ENCODE data around the gene MRPL53.

Gene MRPL53

DNA sequence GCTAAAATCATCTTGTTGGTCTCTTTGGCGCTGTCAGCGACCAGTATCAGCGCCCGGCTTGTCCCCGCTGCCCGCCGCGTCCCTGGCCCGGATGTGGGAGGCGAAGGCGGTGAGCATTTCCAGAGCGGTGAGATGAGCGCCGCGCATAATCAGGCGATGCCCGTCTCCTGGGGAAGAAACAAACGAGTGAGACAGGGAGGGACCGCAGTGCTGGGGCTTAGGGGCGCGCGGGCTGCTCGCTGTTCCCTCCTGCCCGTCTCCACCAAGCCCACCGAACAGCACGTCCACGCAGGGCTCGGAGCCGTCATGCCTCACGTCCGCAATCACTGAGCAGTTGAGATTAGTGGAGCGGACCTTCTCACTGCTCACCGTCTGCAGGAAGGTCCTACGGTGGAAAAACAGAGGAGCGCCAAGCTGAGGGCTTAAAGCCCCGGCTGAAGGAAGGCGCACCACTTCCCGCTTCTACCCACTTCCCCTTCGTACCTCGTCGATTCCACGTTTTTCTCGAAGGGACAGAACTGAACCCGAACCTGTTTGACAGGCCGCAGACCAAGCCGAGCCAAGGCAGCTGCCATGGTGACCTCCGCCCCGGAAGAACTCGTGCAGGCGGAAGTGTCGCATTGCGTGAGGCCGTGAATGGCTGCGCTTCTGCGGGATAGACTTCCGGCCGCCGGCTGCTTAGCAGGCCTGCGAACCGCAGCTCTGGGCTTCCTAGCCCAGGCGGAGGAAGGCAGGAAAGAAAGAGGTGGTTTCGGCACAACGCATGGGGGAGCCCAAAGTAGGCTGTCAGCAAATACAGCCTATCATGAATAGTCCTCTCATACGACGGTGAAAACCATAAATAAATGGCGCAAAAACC, at the start of gene MRPL53:
TSS of gene MRPL53 (minus strand) at position 595 of the 859 bp plus-strand sequence. CDS start at position 575, 20 bp downstream.
- peak; percentile 99 for DNase-seq

DNA sequence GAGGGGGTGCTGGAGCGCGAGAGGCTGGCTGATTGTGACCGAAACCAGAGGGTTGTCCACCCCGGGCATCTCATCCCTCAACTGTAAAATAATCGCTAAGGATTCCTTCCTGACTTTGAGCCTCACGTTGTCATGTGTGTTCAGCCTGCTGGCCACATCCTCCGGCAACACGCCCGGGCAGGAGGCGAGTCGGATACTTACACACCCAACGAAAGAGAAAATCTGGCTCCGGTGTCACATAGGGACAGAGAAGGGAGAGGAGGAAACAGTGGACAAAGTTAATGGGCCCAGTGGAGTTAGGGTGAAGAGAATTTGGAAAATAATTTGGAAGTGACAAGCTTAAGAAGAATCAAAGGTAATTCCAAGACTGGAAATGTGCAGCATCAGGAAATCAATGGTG, 44.2 kb upstream of the MRPL53 start:
- no peak for DNase-seq

DNA sequence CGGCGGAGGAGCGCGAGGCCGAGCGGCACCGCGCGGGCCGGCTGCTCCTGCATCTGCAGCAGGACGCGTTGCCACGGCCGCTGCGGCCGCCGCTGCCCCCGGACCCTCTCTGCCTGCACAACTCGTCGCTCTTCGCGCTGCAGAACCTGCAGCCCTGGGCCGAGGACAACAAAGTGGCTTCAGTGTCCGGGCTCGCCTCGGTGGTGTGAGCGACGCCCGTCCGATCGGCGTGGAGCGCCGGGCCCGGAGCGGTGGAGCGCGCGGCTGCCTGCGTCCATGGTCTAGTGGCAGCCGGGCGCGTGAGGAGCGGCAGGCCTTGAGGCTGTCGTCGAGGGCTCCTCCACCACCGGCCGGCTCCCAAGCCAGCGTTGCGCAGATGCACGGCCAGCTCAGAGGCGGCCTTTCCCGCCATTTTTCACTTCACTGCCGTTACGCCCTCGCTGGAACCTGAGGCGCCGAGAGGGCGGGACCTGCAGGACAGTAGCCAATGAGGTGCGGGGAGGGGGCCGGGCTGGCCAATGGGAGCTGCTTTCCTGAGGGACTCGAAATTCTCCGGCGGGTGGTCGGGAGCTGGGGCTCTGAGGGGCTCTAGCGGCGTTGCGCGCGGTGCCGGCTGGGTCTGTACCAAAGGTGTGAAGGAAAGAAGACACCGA, 43.6 kb upstream of the MRPL53 start:
- peak; percentile 85 for DNase-seq

DNA sequence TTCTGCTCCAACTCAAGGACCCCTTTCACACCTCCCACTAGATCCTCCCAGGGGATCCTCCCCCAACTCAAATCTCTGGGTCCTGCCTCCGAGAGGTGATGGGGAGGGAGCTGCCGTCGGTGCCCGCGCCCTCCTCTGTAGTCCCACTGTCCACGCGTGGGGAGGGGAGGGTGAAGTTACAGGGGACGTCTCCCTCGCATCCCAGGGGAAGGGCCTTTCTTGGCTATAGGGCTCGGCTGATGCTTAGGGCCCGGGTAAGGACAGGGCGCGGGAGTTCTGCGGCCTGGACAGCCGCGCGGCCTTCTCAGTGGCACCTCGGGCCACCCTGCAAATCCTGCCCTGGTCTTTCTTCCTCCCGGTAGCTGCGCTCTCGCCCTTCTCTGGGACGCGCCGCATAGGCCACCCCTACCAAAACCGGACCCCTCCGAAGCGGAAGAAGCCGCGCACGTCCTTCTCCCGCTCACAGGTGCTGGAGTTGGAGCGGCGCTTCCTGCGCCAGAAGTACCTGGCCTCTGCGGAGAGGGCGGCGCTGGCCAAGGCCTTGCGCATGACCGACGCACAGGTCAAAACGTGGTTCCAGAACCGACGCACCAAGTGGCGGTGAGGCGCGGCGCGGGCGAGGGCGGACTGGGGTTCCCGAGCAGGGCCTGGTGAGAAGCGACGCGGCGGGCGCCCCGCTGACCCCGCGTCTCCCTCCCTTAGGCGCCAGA, 42.9 kb upstream of the MRPL53 start:
- DNase-seq = no peak

DNA sequence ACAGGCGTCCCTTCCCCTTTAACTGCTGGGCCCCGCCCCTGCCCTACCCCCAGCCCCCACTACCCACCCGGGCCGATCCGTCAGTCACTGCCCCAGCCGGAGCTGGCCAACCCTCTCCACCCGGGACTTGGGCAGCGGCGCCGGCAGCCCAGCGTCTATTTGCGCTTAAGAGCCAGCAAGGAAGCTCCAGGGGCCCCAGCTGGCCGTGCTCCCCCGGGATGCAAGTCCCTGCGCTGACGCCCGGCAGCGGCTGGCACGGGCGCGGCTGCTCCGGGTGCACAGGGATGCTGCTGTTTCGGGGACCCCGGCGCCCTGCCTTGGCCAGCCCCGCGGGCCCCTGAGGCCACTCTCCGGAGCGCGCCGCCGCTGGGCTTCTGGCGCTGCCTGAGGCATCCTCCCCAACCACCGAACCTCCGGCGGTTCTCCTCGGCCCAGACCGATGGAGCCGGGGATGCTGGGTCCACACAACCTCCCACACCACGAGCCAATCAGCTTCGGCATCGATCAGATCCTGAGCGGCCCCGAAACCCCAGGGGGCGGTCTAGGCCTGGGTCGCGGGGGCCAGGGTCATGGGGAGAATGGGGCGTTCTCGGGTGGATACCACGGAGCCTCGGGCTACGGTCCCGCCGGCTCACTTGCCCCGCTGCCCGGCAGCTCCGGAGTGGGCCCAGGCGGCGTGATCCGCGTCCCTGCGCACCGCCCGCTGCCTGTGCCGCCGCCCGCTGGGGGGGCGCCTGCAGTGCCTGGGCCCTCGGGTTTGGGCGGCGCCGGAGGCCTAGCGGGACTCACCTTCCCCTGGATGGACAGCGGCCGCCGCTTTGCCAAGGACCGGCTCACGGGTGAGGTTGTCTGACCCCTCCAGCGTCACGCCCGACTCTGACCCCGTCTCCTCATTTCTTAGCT, 42.1 kb upstream of the MRPL53 start, which contains the start of gene TLX2:
TSS of gene TLX2 (plus strand) at position 83 of the 903 bp plus-strand sequence. CDS start at position 440, 357 bp downstream.
- no peak for DNase-seq

DNA sequence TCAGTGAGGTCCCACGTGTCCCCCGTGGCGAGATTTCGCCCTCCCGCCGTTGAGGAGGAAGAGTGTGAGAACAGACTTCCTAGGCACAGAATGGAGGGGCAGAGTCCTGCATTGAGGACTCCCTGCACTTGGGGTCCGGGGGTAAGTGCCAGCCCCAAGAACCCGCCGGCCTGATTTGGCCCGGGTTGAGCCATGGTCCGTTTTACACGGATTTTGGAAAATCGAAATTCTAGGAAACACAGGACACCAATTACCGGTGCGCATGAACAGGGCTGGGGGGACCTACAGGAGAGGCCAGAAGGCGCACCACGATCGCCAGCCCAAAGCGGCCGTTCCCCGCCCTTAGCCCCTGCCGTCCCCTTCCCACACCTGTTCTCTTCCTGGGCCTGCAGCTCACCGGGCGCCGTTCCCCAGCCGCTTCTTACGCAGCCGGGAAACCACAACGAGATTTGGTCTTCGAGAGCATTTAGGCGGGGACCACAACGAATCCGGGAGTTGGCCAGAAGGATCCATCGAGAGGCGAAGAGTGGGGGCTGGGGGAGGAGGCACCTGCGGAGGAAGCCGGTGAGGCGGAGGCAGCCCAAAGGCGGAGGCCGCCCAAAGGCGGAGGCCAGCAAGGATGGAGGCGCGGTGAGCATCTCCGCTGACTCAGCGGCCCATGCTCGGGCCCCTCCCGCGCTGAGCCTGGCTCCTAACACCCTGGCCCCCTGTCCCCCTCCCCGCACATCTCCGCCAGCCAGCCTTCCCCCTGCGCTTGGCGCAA, 41.3 kb upstream of the MRPL53 start:
- DNase-seq = peak; percentile 66

DNA sequence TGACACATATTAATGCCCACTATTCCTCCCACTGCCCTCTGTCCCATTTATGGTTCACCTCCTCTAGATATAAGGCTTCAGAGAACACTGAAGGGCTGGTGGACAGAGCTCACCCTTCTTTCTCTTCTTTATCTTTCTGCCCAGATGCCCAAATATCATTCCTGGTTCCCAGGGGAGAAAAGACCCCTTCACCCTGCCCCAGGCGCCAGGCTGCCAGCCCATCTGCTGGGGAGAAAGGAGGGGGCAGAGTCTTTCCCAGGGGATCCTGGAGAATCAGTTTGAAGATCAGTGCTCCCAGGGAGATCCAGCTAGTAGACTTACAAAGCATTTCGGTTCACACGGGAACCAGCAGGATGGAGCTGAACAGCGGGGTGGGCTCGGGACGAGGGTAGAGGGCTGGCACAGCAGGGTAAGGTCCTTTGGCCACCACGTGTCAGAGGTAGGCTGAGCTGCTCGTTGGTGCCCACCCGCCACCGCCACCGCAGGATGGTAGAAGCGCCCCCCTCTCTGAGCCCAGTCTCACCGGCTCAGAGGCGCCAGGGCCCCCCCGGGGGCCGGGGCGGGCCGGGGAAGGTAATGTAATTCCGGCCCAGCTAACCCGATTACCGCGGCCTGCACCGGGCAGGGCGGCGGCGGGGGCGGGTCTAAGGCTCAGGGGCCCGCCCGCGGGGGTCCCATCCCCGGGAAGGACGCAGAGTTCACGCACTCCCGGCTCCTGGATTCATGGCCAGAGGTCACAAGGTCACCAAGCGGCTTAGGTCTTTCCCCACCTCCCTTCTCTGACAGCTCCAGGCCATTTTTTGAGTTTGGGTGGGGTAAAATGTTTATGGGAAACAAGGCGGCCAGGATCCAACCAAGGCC, 40.5 kb upstream of the MRPL53 start:
- no peak for DNase-seq

DNA sequence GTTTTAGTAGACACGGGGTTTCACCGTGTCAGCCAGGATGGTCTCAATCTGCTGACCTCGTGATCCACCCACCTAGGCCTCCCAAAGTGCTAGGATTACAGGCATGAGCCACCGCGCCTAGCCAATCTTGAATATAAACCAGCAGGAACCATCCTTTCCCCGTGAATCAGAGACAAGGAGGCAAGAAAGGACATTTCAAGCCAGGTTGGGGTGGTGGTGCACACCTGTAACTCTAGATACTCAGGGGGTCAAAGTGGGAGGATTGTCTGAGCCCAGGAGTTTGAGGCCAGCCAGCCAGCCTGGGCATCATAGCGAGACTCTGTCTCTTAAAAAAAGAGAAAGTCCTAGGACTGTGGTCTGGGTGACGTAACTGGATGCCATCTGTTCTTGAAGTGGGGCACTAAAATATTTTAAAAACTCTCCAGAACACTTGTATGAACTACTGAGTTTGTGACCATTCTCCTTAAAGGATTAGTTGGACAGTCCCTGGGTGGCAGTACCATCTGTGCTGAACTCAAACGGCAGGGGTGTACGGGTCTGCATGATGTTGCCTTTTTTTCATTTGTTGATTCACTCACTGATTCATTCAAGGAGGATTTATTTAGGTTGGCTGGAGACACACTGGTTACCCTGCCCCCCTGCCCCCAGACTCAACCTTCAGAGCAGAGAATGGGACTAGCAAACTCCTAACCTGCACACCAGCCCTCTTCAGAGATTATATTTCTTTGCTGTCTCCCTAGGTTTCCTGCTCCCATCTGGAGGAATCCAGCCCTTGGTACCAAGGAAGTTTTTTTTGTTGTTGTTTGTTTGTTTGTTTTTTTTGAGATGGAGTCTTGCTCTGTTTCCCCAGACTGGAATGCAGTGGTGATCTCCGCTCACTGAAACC, 38.9 kb upstream of the MRPL53 start:
- no peak for DNase-seq

DNA sequence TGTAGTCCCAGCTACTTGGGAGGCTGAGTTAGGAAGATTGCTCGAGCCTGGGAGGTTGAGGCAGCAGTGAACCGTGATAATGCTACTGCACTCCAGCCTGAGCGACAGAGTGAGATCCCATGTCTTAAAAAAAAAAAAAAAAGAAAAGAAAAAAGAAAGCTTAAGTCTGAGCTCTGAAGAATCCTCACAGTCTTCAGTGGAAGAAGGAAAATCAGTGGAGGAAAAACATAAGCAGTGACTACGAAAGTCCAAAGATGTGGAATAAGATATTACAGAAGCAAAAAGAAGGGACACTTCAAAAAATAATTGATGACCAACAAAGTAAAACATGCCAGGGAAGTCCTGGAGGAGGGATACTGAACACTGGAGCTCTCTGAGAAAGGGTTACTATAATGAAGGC, 37.8 kb upstream of the MRPL53 start:
- DNase-seq = no peak

DNA sequence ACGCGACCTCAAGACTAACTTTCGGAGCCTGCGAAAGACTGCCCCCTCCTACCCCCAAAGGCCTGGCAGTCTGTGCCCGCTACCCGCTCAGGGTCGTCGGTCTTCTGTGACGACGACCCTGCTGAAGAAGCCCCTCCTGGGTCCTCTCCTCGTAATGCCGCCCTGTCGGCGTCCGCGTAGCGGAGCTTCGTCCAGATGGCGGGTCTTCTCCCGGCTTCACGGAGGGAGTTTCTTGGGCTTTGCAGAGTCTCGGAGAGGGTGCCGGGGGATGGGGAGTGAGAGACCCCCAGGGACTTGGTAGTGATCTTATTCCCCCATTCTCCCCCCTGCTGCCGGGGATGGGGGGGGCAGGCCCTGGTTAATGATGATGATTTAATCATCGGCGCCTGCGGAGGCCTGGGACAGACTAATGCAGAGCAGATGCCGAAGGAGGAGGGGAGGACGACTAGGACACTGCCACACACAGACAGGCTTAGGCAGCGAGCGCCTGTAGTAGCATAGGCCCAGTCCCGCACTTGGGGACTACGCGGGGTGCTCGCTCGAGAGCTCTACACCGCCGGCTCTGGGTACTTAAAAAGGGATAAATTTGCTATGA, 35.5 kb upstream of the MRPL53 start:
- no peak for DNase-seq

DNA sequence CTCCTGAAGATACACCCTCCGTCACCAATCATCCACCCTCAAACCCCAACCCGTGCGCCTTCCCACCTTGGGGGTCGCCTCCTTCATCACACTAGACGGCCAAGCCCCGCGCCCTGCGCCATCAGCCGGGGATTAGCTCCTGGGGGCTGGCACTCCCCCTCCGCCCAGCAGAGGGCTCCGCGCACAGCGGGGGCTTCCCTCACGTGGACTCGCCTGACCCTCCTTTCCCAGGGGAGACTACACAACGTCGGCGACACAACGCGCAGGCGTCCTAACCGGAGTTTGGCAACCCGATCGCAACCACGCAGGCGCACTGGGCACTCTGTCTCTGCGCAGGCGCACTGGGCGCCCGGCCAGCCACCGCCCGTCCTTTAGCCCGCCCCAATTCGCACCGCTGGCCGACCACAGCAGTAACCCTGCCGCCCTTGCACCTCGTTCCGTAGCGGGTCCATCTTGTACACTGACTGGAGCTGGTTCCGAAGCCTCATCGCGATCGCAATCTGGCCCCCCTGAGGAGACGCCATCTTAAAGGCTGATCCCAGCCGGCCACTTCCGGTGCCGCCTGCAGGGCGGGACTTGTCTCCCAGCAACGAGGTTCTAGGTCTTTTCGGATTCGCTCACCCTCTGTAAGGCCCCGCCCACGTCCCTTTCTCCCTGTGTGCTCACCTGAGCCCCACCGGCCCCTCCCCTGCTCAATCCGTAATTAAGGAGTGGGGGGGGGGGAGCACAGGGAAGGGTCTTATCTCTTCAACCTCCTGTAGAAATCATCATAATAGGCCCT, 34.9 kb upstream of the MRPL53 start, which contains the start of gene PCGF1:
TSS of gene PCGF1 (minus strand) at position 551 of the 781 bp plus-strand sequence. CDS start at position 524, 27 bp downstream.
- DNase-seq = peak; percentile 99

DNA sequence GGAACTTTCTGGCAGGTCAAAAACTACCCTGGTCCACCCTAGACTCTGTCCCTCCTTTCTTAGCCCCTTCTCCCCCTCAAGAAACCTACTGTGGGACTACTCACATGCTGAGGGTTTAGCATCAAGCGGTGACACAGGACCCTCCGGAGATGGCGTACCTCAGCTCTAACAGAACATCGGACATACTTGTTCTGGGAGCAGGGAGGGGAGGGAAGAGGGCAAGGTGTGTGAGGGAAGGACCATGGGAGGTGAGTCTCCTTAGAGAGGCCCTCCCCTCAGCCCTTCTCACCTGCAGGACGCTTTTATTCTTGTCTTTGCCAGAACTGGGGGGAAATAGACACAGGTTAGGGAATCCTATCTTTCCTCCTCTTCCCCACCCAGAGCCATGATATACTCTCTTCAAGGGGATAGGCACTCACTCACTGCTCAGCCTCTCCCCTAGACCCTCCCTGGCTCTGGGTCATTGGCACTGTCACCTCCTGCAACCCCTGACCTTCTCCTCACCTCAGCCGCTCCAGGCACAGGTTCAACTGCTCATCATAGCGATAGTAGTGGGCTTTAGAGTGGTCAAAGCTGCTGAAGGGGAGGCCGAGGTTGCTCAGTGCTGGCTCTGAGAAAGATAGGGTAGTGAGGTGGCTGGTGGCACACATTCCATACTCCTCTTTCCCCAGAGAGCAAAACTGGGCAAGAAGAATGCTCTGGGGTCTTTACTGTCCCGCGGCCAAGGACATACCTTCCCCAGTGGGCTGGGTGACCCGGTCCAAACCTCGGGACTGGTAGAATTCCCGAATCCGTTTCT, 33.2 kb upstream of the MRPL53 start:
- no peak for DNase-seq

DNA sequence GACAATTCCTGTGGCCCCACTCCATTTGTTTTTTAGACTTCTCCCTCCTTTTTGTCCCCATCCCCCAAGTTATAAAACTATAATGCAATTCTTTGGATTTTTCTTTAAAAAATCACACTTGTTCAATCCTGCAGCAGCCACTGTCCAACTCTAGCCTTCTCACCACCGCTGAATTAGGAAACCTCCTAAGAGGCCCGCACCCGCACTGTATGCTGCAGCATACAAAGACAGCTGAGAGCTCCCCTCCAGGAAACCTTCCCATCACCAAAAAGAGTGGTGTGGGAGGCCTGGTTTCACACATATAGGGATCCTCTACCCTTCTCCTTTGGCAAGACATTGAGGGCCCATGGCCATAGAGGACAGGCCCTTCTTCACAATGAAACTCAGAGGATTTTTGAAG, 32.1 kb upstream of the MRPL53 start:
- no peak for DNase-seq

DNA sequence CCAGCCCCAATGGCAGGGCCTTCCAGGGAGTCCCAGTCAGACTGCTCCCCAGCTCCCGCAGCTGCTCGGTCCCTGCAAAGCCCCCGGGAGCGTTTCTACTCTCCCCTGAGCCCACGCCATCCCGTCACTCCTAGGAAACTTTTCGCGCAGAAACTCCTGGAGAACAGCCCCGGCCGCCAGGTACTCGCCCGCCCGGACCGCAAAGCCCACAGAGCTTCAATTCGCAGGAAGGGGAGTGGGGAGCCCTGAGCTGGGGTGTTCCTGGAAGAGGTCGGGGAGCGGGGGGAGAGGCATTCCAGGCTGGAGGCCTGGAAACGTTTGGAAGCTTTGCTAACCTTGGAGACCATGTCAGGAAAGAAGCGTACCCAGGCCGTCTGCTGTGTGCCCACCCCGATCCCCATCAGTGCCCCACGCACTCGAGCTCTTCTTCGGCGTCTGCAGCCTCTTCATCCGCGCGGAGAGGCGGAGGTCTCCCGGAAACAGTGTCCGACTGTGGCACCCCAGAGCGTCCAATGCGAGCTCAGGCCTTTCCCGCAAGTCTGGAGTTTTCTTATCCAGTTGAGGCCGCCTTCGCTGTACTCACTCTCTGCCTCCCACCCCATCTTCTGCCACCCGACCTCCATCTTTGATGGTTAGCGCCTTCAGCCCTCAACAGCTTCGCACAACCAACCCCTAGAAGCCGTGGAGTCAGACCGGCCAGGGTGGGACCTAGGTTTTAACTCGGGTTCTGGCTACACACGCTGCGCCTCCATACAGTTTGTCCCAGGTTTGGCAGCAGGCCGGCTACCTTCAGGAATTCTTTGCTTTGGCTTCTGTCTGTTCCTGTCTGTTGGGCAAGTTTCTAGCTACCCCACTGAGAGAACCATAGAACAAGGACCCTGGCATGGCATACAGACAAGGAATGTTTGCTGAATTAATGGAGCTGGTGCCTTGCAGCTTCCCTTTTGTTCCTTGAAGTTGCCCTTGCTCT, 31.3 kb upstream of the MRPL53 start:
- no peak for DNase-seq

DNA sequence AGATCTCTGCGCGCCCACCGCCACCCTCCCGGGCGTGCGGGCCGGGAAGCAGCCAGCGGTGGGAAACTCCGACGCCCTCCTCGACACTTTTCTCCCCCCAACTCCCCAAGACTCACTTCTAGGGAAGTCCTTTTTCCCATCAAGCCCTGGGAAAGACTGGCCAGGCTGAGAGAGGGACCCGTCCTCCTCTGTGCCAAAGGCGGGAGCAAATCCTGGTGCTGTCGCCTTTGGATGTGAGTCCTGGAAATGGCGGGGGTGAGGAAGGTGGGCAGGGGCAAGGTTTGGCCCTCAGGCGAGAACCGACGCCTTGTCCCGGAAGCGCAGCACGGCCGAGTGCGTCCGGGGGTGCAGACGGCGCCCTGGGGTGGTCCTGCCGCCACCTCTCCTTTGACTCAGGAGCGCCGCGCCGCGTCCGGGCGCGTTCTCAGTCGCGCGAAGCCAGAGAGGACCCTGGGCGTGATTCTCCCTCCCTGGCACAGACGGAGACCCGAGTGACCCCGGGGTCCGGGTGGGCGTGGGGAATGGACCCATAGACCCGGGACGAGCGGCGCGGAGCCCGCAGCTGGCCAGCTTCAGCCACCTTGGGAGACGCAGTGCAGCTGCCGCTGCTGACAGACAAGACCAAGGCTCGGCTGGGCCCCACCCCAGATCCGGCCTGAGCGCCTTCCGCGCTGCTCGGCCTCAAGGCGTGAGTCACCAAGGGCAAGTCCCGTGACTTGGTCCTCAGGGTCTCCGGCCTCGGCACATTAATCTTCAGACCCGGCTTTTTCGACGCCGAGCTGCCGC, 30.4 kb upstream of the MRPL53 start:
- peak; percentile 84 for DNase-seq

Measured in activated CD8-positive, alpha-beta memory T cell treated with anti-CD3 and anti-CD28 coated beads, Interleukin-2, amount 50 U/mL, for 48 hours (primary cell).